PC-9 (cell line): ENCODE data around the gene USP21.

Source experiments
- EZH2 ChIP-seq: fragments of 200-600 bp; sonication (generic); IDR thresholded peaks from 2 replicates; pipeline ENCODE4 v1.8.0; 2017; ENCODE audit warnings: antibody characterized with exemption, low read depth
- TF ChIP-seq, protein P1 (sequence below): fragments of 200-600 bp; sonication (generic); conservative IDR thresholded peaks from 2 replicates; pipeline ENCODE4 v1.6.1; 2017; ENCODE audit warnings: mixed run types, antibody characterized with exemption, mild to moderate bottlenecking, moderate library complexity

DNA sequence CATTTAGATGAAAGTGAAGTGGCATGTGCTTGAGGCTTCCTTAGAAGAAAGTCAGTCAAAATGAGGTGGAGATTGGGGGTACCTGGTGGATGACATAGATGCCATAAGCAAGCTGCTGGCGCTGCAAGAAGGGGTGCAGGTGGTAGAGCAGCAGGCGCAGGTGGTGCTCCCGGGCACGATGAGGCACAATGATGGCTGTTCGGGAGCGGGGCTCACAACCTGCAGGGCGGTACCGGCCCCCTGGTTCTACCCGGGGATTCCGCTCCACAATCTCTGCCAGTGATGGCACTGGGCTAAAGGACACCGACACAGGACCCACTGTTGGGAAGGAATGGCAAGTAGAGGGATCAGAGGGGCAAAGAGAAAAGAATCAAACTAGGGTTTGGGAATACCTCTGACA, 15.6 kb downstream of the USP21 start:
- TF ChIP-seq EZH2, result no peak
- TF ChIP-seq, protein P1, sequence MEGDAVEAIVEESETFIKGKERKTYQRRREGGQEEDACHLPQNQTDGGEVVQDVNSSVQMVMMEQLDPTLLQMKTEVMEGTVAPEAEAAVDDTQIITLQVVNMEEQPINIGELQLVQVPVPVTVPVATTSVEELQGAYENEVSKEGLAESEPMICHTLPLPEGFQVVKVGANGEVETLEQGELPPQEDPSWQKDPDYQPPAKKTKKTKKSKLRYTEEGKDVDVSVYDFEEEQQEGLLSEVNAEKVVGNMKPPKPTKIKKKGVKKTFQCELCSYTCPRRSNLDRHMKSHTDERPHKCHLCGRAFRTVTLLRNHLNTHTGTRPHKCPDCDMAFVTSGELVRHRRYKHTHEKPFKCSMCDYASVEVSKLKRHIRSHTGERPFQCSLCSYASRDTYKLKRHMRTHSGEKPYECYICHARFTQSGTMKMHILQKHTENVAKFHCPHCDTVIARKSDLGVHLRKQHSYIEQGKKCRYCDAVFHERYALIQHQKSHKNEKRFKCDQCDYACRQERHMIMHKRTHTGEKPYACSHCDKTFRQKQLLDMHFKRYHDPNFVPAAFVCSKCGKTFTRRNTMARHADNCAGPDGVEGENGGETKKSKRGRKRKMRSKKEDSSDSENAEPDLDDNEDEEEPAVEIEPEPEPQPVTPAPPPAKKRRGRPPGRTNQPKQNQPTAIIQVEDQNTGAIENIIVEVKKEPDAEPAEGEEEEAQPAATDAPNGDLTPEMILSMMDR, result no peak
